ENCODE measurements around the gene AP1S1.
"Not testable (repeated sequence)": the region's sequence is repeated elsewhere in the genome, so short reads cannot be mapped to it uniquely, and the experiment has no call there.

Gene AP1S1

DNA sequence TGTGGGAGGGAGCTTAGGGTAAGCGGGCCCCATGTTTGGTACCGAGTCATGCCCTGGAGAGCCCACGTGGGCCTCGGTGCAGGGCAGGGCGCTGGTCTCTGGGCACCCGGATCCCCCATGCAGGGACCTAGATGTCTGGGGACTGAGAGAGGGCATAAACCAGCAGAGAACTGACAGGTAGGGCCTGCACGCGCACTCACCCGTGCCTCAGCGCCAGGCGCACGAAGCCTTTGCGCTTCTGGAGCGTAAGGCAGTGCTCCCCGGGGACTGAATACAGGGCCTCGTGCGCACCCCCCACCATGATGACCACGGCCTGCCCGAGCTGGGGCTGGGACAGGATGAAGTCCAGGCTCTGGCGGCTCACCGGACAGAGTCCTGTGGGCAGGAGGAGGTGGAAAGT is 43.7 kb downstream of the AP1S1 start:
- no peak for TF ChIP-seq EZH2 (IDR thresholded peaks at IDR 0.05; ENCODE audit: borderline replicate concordance, low read depth, low read length, severe bottlenecking)
- TF ChIP-seq, protein P1, sequence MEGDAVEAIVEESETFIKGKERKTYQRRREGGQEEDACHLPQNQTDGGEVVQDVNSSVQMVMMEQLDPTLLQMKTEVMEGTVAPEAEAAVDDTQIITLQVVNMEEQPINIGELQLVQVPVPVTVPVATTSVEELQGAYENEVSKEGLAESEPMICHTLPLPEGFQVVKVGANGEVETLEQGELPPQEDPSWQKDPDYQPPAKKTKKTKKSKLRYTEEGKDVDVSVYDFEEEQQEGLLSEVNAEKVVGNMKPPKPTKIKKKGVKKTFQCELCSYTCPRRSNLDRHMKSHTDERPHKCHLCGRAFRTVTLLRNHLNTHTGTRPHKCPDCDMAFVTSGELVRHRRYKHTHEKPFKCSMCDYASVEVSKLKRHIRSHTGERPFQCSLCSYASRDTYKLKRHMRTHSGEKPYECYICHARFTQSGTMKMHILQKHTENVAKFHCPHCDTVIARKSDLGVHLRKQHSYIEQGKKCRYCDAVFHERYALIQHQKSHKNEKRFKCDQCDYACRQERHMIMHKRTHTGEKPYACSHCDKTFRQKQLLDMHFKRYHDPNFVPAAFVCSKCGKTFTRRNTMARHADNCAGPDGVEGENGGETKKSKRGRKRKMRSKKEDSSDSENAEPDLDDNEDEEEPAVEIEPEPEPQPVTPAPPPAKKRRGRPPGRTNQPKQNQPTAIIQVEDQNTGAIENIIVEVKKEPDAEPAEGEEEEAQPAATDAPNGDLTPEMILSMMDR (IDR thresholded peaks at IDR 0.05; ENCODE audit: borderline replicate concordance, extremely low read depth, low read length, poor library complexity, severe bottlenecking): no peak
- ATAC-seq (ENCODE audit: insufficient read depth, low read depth): no peak

DNA sequence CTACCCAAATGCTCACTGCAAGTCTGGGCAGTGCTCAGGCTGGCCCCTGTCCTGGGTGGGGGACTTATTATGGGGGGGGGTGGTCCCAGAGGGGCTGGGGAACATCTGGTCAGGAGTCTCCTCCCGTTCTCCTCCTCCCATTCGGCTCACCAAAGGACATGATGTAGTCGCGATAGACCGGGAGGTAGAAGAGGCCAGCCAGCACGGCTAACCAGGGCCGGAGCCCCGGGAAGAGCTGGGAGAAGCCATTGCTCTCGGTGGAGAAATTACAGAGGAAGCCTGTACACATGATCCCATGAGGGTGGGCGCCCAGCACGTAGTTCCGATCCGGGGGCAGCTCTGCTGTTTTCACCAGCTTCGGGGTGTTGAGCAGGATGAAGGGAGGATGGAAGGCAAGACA is 44.2 kb downstream of the AP1S1 start:
- Histone ChIP-seq H3K9me3 (ENCODE audit: insufficient read depth, low read length, severe bottlenecking) (no peaks in the 10 kb centered on the region), H3K36me3 (ENCODE audit: insufficient read depth, low read length) (no peaks in the 10 kb centered on the region), H2AFZ (ENCODE audit: low read depth, low read length) (no peak overlapping the region), H3K79me2 (ENCODE audit: insufficient read depth, low read length) (no peaks in the 10 kb centered on the region), H3K4me3 (ENCODE audit: low read depth in 1 of 2, low read length in 2 of 2) (no peak overlapping the region), H3K4me2 (ENCODE audit: insufficient read depth, low read length) (no peak overlapping the region), H3K4me1 (ENCODE audit: insufficient read depth, low read length) (no peaks in the 10 kb centered on the region), H3K27me3 (ENCODE audit: insufficient read depth, low read length, poor library complexity) (no peaks in the 10 kb centered on the region), H3K27ac (ENCODE audit: low read length) (no peak overlapping the region), H4K20me1 (ENCODE audit: insufficient read depth, low read length) (no peaks in the 10 kb centered on the region), H3K9ac (ENCODE audit: low read depth, low read length) (no peak overlapping the region)
- TF ChIP-seq, protein P1 (IDR thresholded peaks at IDR 0.05; ENCODE audit: borderline replicate concordance, extremely low read depth, low read length, poor library complexity, severe bottlenecking): no peak
- no peak for TF ChIP-seq EZH2 (IDR thresholded peaks at IDR 0.05; ENCODE audit: borderline replicate concordance, low read depth, low read length, severe bottlenecking)
- DNase-seq (no peak), ATAC-seq (ENCODE audit: insufficient read depth, low read depth) (no peak)

More for the DNA sequence above, 43.7 kb downstream of the AP1S1 start:
- no peaks in the 10 kb centered on the region for H3K79me2 ChIP-seq (ENCODE audit: insufficient read depth, low read length)
- H3K4me2 ChIP-seq (ENCODE audit: insufficient read depth, low read length): no peak overlapping the region
- no peaks in the 10 kb centered on the region for H3K9me3 ChIP-seq (ENCODE audit: insufficient read depth, low read length, severe bottlenecking)
- DNase-seq: no peak
- H3K27ac ChIP-seq (ENCODE audit: low read length): no peak overlapping the region
- no peak overlapping the region for H3K9ac ChIP-seq (ENCODE audit: low read depth, low read length)
- no peaks in the 10 kb centered on the region for H4K20me1 ChIP-seq (ENCODE audit: insufficient read depth, low read length)
- H3K36me3 ChIP-seq (ENCODE audit: insufficient read depth, low read length): no peaks in the 10 kb centered on the region
- no peaks in the 10 kb centered on the region for H3K27me3 ChIP-seq (ENCODE audit: insufficient read depth, low read length, poor library complexity)
- H3K4me1 ChIP-seq (ENCODE audit: insufficient read depth, low read length): no peaks in the 10 kb centered on the region
- H2AFZ ChIP-seq (ENCODE audit: low read depth, low read length): no peak overlapping the region
- H3K4me3 ChIP-seq (ENCODE audit: low read depth in 1 of 2, low read length in 2 of 2): no peak overlapping the region

DNA sequence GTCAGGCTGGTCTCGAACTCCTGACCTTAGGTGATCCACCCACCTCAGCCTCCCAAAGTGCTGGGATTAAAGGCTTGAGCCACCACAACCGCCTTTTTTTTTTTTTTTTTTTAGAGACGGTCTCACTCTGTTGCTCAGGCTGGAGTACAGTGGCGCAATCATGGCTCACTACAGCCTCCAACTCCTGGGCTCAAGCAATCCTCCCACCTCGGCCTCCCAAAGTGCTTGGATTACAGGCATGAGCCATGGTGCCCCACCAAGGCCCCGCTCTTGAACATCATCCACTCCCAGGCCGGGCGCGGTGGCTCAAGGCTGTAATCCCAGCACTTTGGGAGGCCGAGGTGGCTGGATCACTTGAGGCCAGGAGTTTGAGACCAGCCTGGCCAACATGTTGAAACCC is 45.2 kb downstream of the AP1S1 start:
- ATAC-seq (ENCODE audit: insufficient read depth, low read depth); H3K27me3 ChIP-seq (ENCODE audit: insufficient read depth, low read length, poor library complexity); H3K4me3 ChIP-seq (ENCODE audit: low read depth in 1 of 2, low read length in 2 of 2): not testable (repeated sequence)

DNA sequence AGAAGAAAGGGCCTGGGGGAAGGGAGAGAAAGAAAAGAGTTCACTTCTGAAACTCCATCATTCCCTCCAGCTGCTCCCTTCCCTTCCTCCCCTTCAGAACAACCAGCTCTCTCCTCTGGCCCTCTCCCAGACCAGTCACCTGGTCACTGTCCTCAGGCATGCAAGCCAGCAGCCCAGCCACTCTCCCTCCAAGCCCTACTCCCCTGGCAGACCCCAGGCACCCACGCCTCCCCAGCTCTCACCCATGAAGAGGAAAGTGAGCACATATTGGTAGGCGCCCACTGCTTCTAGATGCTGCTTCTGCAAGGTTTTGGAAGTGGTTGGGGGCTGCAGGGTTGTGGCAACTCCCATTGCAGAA is 46.2 kb downstream of the AP1S1 start:
- H3K27ac ChIP-seq (ENCODE audit: low read length): no peak overlapping the region
- H3K27me3 ChIP-seq (ENCODE audit: insufficient read depth, low read length, poor library complexity): no peaks in the 10 kb centered on the region
- H2AFZ ChIP-seq (ENCODE audit: low read depth, low read length): no peak overlapping the region
- no peak overlapping the region for H3K9ac ChIP-seq (ENCODE audit: low read depth, low read length)
- H3K36me3 ChIP-seq (ENCODE audit: insufficient read depth, low read length): no peaks in the 10 kb centered on the region
- ATAC-seq (ENCODE audit: insufficient read depth, low read depth) (no peak), DNase-seq (no peak)
- no peak overlapping the region for H3K4me2 ChIP-seq (ENCODE audit: insufficient read depth, low read length)
- H3K4me3 ChIP-seq (ENCODE audit: low read depth in 1 of 2, low read length in 2 of 2): no peak overlapping the region
- no peaks in the 10 kb centered on the region for H4K20me1 ChIP-seq (ENCODE audit: insufficient read depth, low read length)
- TF ChIP-seq EZH2 (IDR thresholded peaks at IDR 0.05; ENCODE audit: borderline replicate concordance, low read depth, low read length, severe bottlenecking): no peak
- TF ChIP-seq, protein P1 (IDR thresholded peaks at IDR 0.05; ENCODE audit: borderline replicate concordance, extremely low read depth, low read length, poor library complexity, severe bottlenecking): no peak
- no peaks in the 10 kb centered on the region for H3K4me1 ChIP-seq (ENCODE audit: insufficient read depth, low read length)
- H3K79me2 ChIP-seq (ENCODE audit: insufficient read depth, low read length): no peaks in the 10 kb centered on the region
- H3K9me3 ChIP-seq (ENCODE audit: insufficient read depth, low read length, severe bottlenecking): no peaks in the 10 kb centered on the region

More for the DNA sequence above, 45.2 kb downstream of the AP1S1 start:
- not testable (repeated sequence) for H2AFZ ChIP-seq (ENCODE audit: low read depth, low read length); H3K36me3 ChIP-seq (ENCODE audit: insufficient read depth, low read length); H3K27ac ChIP-seq (ENCODE audit: low read length); H3K79me2 ChIP-seq (ENCODE audit: insufficient read depth, low read length); H4K20me1 ChIP-seq (ENCODE audit: insufficient read depth, low read length); DNase-seq; H3K4me2 ChIP-seq (ENCODE audit: insufficient read depth, low read length); H3K9me3 ChIP-seq (ENCODE audit: insufficient read depth, low read length, severe bottlenecking); H3K4me1 ChIP-seq (ENCODE audit: insufficient read depth, low read length); H3K9ac ChIP-seq (ENCODE audit: low read depth, low read length)
